ENCODE data around the gene NPTN.

DNA sequence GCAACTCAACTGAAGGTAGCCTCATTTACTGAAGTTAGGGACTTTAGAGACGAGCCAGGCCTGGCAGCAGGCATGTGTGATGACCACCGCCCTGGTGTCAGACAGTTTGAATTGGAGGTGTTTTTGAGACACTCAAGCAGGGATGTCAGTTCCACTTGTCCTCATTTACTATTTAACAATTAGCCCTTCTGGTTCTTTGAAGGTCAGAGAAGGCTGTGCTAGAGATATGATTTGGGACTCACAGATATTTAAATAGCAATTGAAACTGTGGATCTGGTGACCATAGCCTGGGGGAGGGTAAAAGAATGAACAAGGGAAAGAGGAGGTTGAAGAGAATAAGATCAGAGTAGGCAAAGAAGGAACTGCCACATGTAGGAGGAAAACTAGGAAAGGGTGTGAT is 115.6 kb downstream of the NPTN start:
- no peak for TF ChIP-seq ZNF274 (IDR thresholded peaks at IDR 0.05; ENCODE audit: low read depth, low read length)
- TF ChIP-seq YY1 (IDR thresholded peaks at IDR 0.05; ENCODE audit: insufficient read depth, insufficient read length) = no peak
- no peak for TF ChIP-seq SUZ12 (IDR thresholded peaks at IDR 0.05; ENCODE audit: extremely low read depth, insufficient read depth, insufficient read length)
